ENCODE measurements around the gene COX11.

DNA sequence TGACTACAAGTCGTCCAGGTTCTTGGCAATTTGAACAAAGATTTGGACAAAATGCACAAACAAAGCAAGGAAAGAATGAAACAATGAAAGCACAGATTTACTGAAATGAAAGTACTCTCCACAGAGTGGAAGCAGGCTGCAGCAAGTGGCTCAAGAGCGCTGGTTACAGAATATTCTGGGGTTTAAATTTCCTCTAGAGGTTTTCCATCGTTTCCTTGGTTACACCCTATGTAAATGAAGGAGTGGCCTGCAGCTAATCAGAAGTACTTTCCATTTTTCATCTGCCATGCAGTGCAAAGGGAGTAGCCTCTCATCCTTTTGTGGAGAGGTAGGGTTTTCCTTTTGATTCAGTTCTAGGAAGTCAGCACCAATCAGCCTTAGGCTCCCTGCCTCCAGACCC is 11.9 kb upstream of the COX11 start:
- TF ChIP-seq POLR2A (IDR thresholded peaks at IDR 0.05; ENCODE audit: control extremely low read depth in 1 of 2, low read depth in 2 of 2, low read length in 2 of 2), result no peak
- TF ChIP-seq CEBPB (IDR thresholded peaks at IDR 0.05; ENCODE audit: low read depth, low read length), result no peak
- no peak for TF ChIP-seq EP300 (IDR thresholded peaks at IDR 0.05; ENCODE audit: borderline replicate concordance in 1 of 2, low read depth in 2 of 2, low read length in 2 of 2)
- TF ChIP-seq SIRT6 (IDR thresholded peaks at IDR 0.05; ENCODE audit: low read length), result no peak
- TF ChIP-seq ATF2 (IDR thresholded peaks at IDR 0.05; ENCODE audit: low read length), result no peak
- no peak for TF ChIP-seq PHF8 (conservative IDR thresholded peaks at IDR 0.05; ENCODE audit: low read depth, low read length)
- TF ChIP-seq CTCF (IDR thresholded peaks at IDR 0.05; ENCODE audit: control extremely low read depth in 1 of 3, insufficient read depth in 1 of 3, low read depth in 1 of 3, low read length in 3 of 3), result no peak
- TF ChIP-seq GABPA (IDR thresholded peaks at IDR 0.05; ENCODE audit: borderline replicate concordance, insufficient read depth, low read length), result no peak
- no peak for TF ChIP-seq CHD2 (IDR thresholded peaks at IDR 0.05; ENCODE audit: low read length)
- TF ChIP-seq HDAC2 (IDR thresholded peaks at IDR 0.05; ENCODE audit: borderline replicate concordance in 1 of 2, low read depth in 2 of 2, low read length in 2 of 2), result no peak
- TF ChIP-seq TAF1 (IDR thresholded peaks at IDR 0.05; ENCODE audit: low read depth, low read length), result no peak
- no peak for TF ChIP-seq SIN3A (conservative IDR thresholded peaks at IDR 0.05 in 1 of 2, IDR thresholded peaks at IDR 0.05 in 1 of 2; ENCODE audit: low read depth in 1 of 2, low read length in 2 of 2)
- no peak for TF ChIP-seq E2F6 (IDR thresholded peaks at IDR 0.05)
- TF ChIP-seq BRCA1 (IDR thresholded peaks at IDR 0.05; ENCODE audit: low read depth, low read length), result no peak

Data from H1 (cell line).